Thoracic aorta (tissue), 2 donors: ENCODE data around the gene WDR44. TPM values are rescaled to one million over a fixed set of nuclear protein-coding genes. Genes with fewer than 3 reads are reported as not detected.

ENCODE experiments used
- ATAC-seq: fragments of 150-250 bp; one replicate; pipeline ENCODE4 v1.8.0; 2017; ENCODE audit warnings: low read depth; ENCODE audit not compliant: insufficient number of reproducible peaks, low FRiP score
- DNase-seq: peaks from one replicate; pipeline ENCODE4 v3.0.0-alpha.2; 2020; ENCODE audit warnings: low spot score
- H3K27ac ChIP-seq, 2 donors: fragments of 200-600 bp; sonication (generic); 1 replicate in 1 of 2; 2 replicates in 1 of 2; pipeline ENCODE4 v1.5.1; 2016; ENCODE audit warnings: mild to moderate bottlenecking in 2 of 2, moderate library complexity in 2 of 2
- H3K27me3 ChIP-seq: fragments of 200-600 bp; sonication (generic); replicated peaks from 2 replicates; pipeline ENCODE4 v1.6.0; 2016; ENCODE audit warnings: mild to moderate bottlenecking; ENCODE audit not compliant: insufficient read depth
- H3K36me3 ChIP-seq: fragments of 200-600 bp; sonication (generic); one replicate; pipeline ENCODE4 v1.5.1; 2016
- H3K4me1 ChIP-seq, 2 donors: fragments of 200-600 bp; sonication (generic); 1 replicate in 1 of 2; 2 replicates in 1 of 2; pipeline versions ENCODE4 v1.5.1 to v1.6.0; 2016; ENCODE audit warnings: low read depth in 2 of 2, mild to moderate bottlenecking in 1 of 2; ENCODE audit not compliant: control insufficient read depth in 1 of 2
- H3K4me3 ChIP-seq: fragments of 200-600 bp; sonication (generic); 2 replicates; pipeline ENCODE4 v1.5.1; 2016; ENCODE audit warnings: mild to moderate bottlenecking
- H3K9me3 ChIP-seq: fragments of 200-600 bp; sonication (generic); 2 replicates; pipeline ENCODE4 v1.5.1; 2016
- CTCF ChIP-seq: fragments of 200-600 bp; sonication (generic); IDR thresholded peaks from one replicate; pipeline ENCODE4 v1.5.1; 2019; ENCODE audit warnings: antibody characterized with exemption
- total RNA-seq, 2 donors: library from RNA; depleted of rRNA; stranded (reverse); fragments of >200 nt; gene quantifications; one replicate each; pipeline versions ENCODE4 v1.1.0 to v1.2.3, GENCODE V29; 2016

The WDR44 gene
- total RNA-seq, 2 donors from 2014 or later: 15.2 to 19.0 TPM

DNA sequence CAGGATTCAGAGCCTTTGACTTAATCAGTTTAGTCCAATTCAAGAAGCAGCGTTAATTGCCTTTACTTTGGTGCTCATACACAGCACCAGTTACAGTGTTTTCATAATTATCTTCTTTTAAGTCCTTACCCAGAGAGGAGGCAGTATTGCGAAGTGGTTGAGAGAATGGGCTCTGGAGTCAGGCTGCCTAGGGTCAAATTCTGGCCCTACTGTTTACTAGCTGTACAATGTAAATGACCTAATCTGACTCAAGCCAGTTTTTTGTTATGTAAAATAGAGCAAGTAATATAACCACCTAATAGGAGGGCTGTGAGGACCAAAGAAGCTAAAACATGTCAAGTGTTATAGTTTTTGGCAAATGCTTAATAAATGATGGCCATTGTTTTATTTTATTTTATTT is 27.6 kb downstream of the WDR44 start:
- no peak overlapping the region for H3K27ac ChIP-seq
- no peak for DNase-seq
- H3K36me3 ChIP-seq: no peaks in the 10 kb centered on the region

DNA sequence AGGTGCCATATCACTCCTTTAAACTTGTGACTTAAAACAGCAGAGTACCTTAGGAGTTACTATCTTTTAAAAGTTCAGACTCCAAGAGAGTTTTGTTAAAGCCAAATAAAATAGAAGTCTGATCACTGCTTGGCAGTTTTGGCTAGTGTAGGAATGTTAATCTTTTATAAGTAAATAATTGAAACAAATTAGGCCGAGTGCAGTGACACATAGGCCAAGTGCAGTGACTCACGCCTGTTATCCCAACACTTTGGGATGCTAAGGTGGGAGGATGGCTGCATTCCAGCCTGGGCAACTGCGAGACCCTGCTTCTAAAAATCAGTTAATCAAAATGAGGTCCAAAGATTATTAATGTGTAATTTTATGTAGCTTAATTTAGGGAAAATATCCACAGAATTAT is 37.2 kb downstream of the WDR44 start:
- H3K27ac ChIP-seq: no peak overlapping the region
- no peak for TF ChIP-seq CTCF

More for the DNA sequence above, 27.6 kb downstream of the WDR44 start:
- Histone ChIP-seq H3K27me3 (no peaks in the 10 kb centered on the region), H3K4me1 (peaks cover 0 to 4% of the 10 kb centered on the region in 2 donors), H3K9me3 (no peaks in the 10 kb centered on the region), H3K4me3 (no peak overlapping the region)
- TF ChIP-seq CTCF: no peak
- no peak for ATAC-seq

DNA sequence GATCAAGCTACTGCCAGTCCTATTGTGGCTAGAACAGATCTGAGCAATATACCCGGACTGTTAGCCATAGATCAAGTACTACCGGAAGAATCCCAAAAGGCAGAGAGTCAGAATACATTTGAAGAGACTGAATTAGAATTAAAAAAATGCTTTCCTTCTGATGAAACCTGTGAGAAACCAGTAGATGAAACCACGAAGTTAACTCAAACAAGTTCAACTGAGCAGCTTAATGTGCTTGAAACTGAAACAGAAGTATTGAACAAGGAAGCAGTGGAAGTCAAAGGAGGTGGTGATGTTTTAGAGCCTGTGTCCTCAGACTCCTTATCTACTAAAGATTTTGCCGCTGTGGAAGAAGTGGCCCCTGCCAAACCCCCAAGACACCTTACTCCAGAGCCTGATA is 46.8 kb downstream of the WDR44 start:
- no peaks in the 10 kb centered on the region for H3K4me1 ChIP-seq
- no peak overlapping the region for H3K4me3 ChIP-seq
- DNase-seq (no peak), ATAC-seq (no peak)
- TF ChIP-seq CTCF: no peak
- H3K36me3 ChIP-seq: no peaks in the 10 kb centered on the region
- H3K27ac ChIP-seq: no peak overlapping the region
- H3K9me3 ChIP-seq: no peaks in the 10 kb centered on the region
- H3K27me3 ChIP-seq: no peaks in the 10 kb centered on the region

More for the DNA sequence above, 37.2 kb downstream of the WDR44 start:
- no peaks in the 10 kb centered on the region for H3K36me3 ChIP-seq
- no peaks in the 10 kb centered on the region for H3K9me3 ChIP-seq
- no peaks in the 10 kb centered on the region for H3K4me1 ChIP-seq
- no peaks in the 10 kb centered on the region for H3K27me3 ChIP-seq
- H3K4me3 ChIP-seq: no peak overlapping the region
- ATAC-seq: no peak
- no peak for DNase-seq

DNA sequence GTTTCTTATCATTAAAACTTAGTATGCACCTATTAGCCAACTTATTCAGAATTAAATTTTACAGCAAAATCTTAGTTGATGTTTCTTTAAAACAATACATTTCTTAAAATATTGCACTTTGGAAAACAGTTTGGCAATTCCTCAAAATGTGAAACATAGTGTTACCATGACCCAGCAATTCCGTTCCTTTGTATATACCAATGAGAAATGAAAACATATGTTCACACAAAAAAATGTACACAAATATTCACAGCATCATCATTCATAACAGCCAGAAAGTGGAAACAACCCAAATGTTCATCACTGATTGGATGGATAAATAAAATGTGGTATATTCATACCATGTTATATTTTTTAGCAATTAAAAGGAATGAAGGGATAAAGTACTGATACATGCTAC is 50.2 kb downstream of the WDR44 start:
- no peaks in the 10 kb centered on the region for H3K9me3 ChIP-seq
- ATAC-seq: no peak
- no peak for TF ChIP-seq CTCF

GRCh38 chrX:118418811-118419251 is 72.9 kb downstream of the WDR44 start:
- H3K4me3 ChIP-seq: no peak overlapping the region
- H3K27ac ChIP-seq: no peak overlapping the region
- H3K4me1 ChIP-seq: no peaks in the 10 kb centered on the region
- no peak for ATAC-seq
- H3K27me3 ChIP-seq: no peaks in the 10 kb centered on the region
- H3K36me3 ChIP-seq: no peaks in the 10 kb centered on the region
- no peaks in the 10 kb centered on the region for H3K9me3 ChIP-seq
- DNase-seq: no peak
- TF ChIP-seq CTCF: no peak

More for the DNA sequence above, 50.2 kb downstream of the WDR44 start:
- H3K4me1 ChIP-seq: no peaks in the 10 kb centered on the region
- no peak overlapping the region for H3K27ac ChIP-seq
- no peak overlapping the region for H3K4me3 ChIP-seq
- no peak for DNase-seq
- no peaks in the 10 kb centered on the region for H3K27me3 ChIP-seq
- H3K36me3 ChIP-seq: no peaks in the 10 kb centered on the region
